Thymus (tissue), 11 donors: Measurements from ENCODE around the gene UST. TPM values are rescaled to one million over a fixed set of nuclear protein-coding genes. Genes with fewer than 3 reads are reported as not detected.

Experiments used
- DNase-seq, 9 donors: peaks; one replicate each; pipeline ENCODE4 v3.0.0-alpha.2; 2013; ENCODE audit warnings: low spot score in 9 of 9, low read depth in 6 of 9, missing footprints in 1 of 9
- H3K27ac ChIP-seq, 2 donors: one replicate each; pipeline ENCODE4 v1.5.1; 2013; ENCODE audit warnings: control low read depth in 1 of 2, low read depth in 1 of 2, low read length in 1 of 2, mild to moderate bottlenecking in 1 of 2, moderate library complexity in 1 of 2
- H3K27me3 ChIP-seq, 2 donors: one replicate each; pipeline ENCODE4 v1.5.1; 2013; ENCODE audit warnings: low read length in 1 of 2; ENCODE audit not compliant: control insufficient read depth in 2 of 2, insufficient read depth in 1 of 2
- H3K36me3 ChIP-seq, 2 donors: one replicate each; pipeline ENCODE4 v1.5.1; 2013; ENCODE audit warnings: low read length in 1 of 2, mild to moderate bottlenecking in 1 of 2, moderate library complexity in 1 of 2; ENCODE audit not compliant: control insufficient read depth in 2 of 2, insufficient read depth in 2 of 2
- H3K4me1 ChIP-seq, 2 donors: one replicate each; pipeline ENCODE4 v1.5.1; 2013; ENCODE audit warnings: low read length in 2 of 2; ENCODE audit not compliant: control insufficient read depth in 2 of 2, insufficient read depth in 2 of 2
- H3K4me3 ChIP-seq, 2 donors: one replicate each; pipeline ENCODE4 v1.5.1; 2013; ENCODE audit warnings: low read length in 2 of 2, control low read depth in 1 of 2, mild to moderate bottlenecking in 1 of 2
- H3K9me3 ChIP-seq, 2 donors: one replicate each; pipeline ENCODE4 v1.5.1; 2013; ENCODE audit warnings: low read length in 1 of 2, mild to moderate bottlenecking in 1 of 2; ENCODE audit not compliant: control insufficient read depth in 2 of 2, insufficient read depth in 1 of 2
- WGBS: extraction: QIAGEN DNeasy Blood & Tissue Kit; methylation state at CpG from one replicate; pipeline ENCODE4 v1.1.7; 2013; 5-methylcytosine and 5-hydroxymethylcytosine counted together
- polyA plus RNA-seq: library from polyadenylated mRNA; stranded (reverse); fragments of 200-250 nt; gene quantifications from one replicate; pipeline ENCODE4 v1.2.3, GENCODE V29; 2013
- total RNA-seq: library from RNA; stranded (reverse); fragments of 120-200 nt; gene quantifications from one replicate; pipeline ENCODE4 v1.2.4, GENCODE V29; 2013
- donor health status: healthy.

Gene UST
- total and polyA plus RNA-seq, 2 donors, result 6.3 to 8.0 TPM

- Histone ChIP-seq H3K27ac (no peak overlapping the region), H3K4me1 (peaks cover 0 to 11% of the 10 kb centered on the region in 2 donors), H3K4me3 (no peak overlapping the region), H3K27me3 (no peaks in the 10 kb centered on the region), H3K9me3 (no peaks in the 10 kb centered on the region), H3K36me3 (no peaks in the 10 kb centered on the region)
- 81% methylated on average over 7 of the region's 7 CpGs for WGBS
- no peak for DNase-seq
Observed at GRCh38 chr6:148704400-148705246, 42.2 kb upstream of the UST start.

- 100% methylated on average over 1 of the region's 1 CpG for WGBS
- Histone ChIP-seq H3K27me3 (no peaks in the 10 kb centered on the region), H3K9me3 (no peaks in the 10 kb centered on the region), H3K4me3 (no peak overlapping the region), H3K36me3 (no peaks in the 10 kb centered on the region), H3K4me1 (no peaks in the 10 kb centered on the region), H3K27ac (no peak overlapping the region)
- no peak for DNase-seq
Observed at GRCh38 chr6:148708707-148709106, 38.1 kb upstream of the UST start.

- H3K27ac ChIP-seq, result no peak overlapping the region
- no peaks in the 10 kb centered on the region for H3K36me3 ChIP-seq
- 86% methylated on average over 1 of the region's 1 CpG for WGBS
- DNase-seq, result no peak
- no peaks in the 10 kb centered on the region for H3K27me3 ChIP-seq
- no peak overlapping the region for H3K4me3 ChIP-seq
- no peaks in the 10 kb centered on the region for H3K9me3 ChIP-seq
- H3K4me1 ChIP-seq, result no peaks in the 10 kb centered on the region
Observed at GRCh38 chr6:148709577-148709976, 37.3 kb upstream of the UST start.

- Histone ChIP-seq H3K4me1 (no peaks in the 10 kb centered on the region), H3K9me3 (no peaks in the 10 kb centered on the region), H3K4me3 (no peak overlapping the region), H3K36me3 (no peaks in the 10 kb centered on the region), H3K27ac (no peak overlapping the region), H3K27me3 (no peaks in the 10 kb centered on the region)
- 72% methylated on average over 5 of the region's 5 CpGs for WGBS
- DNase-seq, result no peak
Observed at GRCh38 chr6:148711833-148712654, 34.8 kb upstream of the UST start.

- Histone ChIP-seq H3K27me3 (no peaks in the 10 kb centered on the region), H3K36me3 (no peaks in the 10 kb centered on the region), H3K4me3 (no peak overlapping the region), H3K9me3 (no peaks in the 10 kb centered on the region), H3K27ac (no peak overlapping the region), H3K4me1 (no peaks in the 10 kb centered on the region)
- 97% methylated on average over 1 of the region's 1 CpG for WGBS
- no peak for DNase-seq
Observed at GRCh38 chr6:148713033-148713738, 33.6 kb upstream of the UST start.

GRCh38 chr6:148713921-148714320, 32.9 kb upstream of the UST start:
- Histone ChIP-seq H3K27me3 (no peaks in the 10 kb centered on the region), H3K4me1 (no peaks in the 10 kb centered on the region), H3K36me3 (no peaks in the 10 kb centered on the region), H3K9me3 (no peaks in the 10 kb centered on the region), H3K27ac (no peak overlapping the region), H3K4me3 (no peak overlapping the region)
- no peak for DNase-seq
- WGBS, result 82% methylated on average over 1 of the region's 1 CpG

GRCh38 chr6:148716811-148717210, 30.0 kb upstream of the UST start:
- Histone ChIP-seq H3K27ac (no peak overlapping the region), H3K4me3 (no peak overlapping the region), H3K9me3 (no peaks in the 10 kb centered on the region), H3K27me3 (no peaks in the 10 kb centered on the region), H3K4me1 (no peaks in the 10 kb centered on the region), H3K36me3 (no peaks in the 10 kb centered on the region)
- WGBS, result 2% methylated on average over 1 of the region's 1 CpG
- no peak for DNase-seq

GRCh38 chr6:148720406-148720805, 26.4 kb upstream of the UST start:
- Histone ChIP-seq H3K27ac (no peak overlapping the region), H3K4me3 (no peak overlapping the region), H3K27me3 (no peaks in the 10 kb centered on the region), H3K36me3 (no peaks in the 10 kb centered on the region), H3K4me1 (no peaks in the 10 kb centered on the region), H3K9me3 (no peaks in the 10 kb centered on the region)
- 93% methylated on average over 3 of the region's 3 CpGs for WGBS
- DNase-seq, result no peak

GRCh38 chr6:148720897-148721296, 25.9 kb upstream of the UST start:
- WGBS, result 99% methylated on average over 2 of the region's 2 CpGs

More at GRCh38 chr6:148720897-148721296, 25.9 kb upstream of the UST start:
- no peak for DNase-seq
- no peak overlapping the region for H3K4me3 ChIP-seq
- no peaks in the 10 kb centered on the region for H3K9me3 ChIP-seq
- no peaks in the 10 kb centered on the region for H3K27me3 ChIP-seq
- no peaks in the 10 kb centered on the region for H3K36me3 ChIP-seq
- H3K4me1 ChIP-seq, result no peaks in the 10 kb centered on the region
- no peak overlapping the region for H3K27ac ChIP-seq
